Fibroblast of skin of left quadriceps (primary cell): ENCODE measurements around the gene KCP.
A peak's percentile ranks its signal among the peaks of the same experiment; 100 is the strongest.

Experiments used
- DNase-seq, 2 experiments: peaks; one replicate each; pipeline ENCODE4 v3.0.0-alpha.2; 2013; ENCODE audit warnings: low read depth in 2 of 2

The KCP gene

GRCh38 chr7:128887169-128888038, 23.1 kb downstream of the KCP start:
- DNase-seq = no peak

- DNase-seq = no peak
These were observed 23.9 kb downstream of the KCP start for GRCh38 chr7:128886391-128887168.

DNA sequence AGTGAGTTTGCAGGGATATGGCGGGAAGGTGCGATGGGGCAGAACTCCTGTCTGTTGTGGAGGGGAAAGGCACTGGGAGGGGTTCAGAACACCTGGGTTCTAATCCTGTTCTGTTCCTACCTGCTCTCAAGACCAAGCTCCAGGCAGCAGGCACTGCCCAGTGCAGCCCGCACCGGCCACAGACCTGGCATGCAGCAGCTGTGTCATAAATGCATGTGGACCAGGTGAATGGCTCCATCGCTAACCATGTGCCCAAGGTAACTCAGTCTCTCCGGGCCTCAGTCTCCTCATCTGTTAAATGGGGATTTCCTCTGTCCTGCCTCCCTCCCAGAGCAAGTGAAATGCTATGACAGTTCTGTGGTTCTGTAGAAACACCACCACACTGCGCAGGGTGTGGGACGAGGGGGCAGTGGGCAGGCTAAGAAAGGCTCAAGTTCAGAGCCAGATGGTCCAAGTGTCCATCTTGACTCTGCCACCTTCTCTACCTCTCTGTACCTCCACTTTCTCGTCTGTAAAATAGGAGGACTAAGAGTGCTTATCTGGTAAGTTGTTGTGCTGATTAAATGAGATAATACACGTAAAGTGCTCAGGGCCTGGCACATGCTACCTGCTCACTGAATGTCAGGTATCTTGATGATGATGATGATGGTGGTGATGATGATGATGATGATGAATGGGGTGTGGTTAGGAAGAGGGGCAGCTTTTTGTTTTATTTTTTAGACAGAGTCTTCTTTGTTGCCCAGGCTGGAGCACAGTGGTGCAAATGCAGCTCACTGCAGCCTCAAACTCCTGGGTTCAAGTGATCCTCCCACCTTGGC, 24.9 kb downstream of the KCP start:
- no peak for DNase-seq

GRCh38 chr7:128884561-128885369, 25.7 kb downstream of the KCP start:
- DNase-seq = no peak

DNA sequence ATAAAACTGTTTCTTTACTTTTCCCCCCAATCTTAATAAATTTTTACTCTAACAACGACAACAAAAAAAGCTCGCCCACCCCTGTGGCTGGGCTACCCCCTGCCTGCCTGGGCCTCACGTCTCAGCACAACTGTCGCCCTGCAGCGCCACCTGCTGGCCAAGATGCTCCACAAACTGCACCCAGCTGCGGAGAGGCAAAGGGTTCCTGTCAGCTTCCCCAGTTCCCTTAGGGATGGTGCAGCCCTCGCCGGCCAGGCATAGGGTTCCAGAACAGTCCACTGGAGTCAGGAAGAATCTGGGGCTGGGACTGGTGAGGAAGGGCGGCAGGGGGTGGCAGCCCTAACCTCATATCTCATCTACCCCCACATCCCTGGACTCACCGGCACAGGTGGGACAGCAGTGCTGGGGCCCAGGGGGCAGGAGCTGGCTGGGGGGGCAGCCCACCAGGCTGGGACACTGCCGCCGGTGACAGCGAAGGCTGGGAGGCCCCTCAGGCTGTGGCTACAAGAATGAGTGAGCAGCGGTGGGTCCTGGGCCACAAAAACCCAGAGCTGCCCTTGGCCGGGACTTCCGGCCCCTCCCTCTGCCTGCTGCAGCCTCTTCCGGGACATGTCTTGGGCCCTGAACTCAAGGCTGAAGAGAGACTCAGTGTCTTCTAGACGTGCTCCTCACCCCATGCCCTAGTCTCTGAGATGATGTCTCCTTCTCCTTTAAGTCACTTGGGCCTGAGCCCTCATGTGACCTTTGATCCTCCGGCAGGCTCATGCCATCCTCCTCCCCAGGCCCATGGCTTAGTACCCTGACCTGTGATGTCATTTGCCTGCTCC, 26.7 kb downstream of the KCP start:
- peak; percentile 21 to 22 for DNase-seq

- DNase-seq = no peak
These were observed 28.4 kb downstream of the KCP start for GRCh38 chr7:128882134-128882533.

DNA sequence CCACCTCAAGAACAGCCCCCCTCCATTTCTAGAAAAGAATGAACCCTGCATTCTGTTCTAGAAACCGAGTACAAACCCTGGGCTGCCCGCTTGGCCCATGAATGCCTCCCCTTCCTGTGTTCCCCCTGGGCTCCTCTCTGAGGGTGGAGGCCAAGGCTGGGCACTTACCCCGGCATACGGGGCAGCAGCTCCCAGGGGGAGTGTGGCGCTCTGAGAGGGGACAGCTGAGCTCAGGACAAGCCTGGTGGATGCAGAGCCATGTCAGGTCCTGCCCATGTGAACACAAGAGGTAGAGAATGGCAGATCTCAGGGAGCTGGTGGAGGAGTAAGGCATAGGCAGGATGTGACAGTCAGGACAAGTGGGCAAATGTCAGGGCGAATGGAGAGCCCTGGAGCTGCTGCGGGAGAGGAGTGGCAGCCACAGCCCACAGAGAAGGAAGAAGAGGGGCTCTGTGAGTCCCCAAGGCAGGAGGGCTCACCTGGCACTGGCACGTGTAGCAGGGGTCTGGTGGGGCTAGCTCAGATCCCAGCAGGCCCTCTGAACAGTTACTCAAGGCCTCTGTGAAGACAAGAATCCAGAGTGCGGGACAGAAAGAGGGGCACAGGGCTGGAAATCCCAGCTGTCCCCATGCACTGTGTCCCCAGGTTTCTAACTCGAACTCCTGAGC, 28.9 kb downstream of the KCP start:
- DNase-seq = no peak

DNA sequence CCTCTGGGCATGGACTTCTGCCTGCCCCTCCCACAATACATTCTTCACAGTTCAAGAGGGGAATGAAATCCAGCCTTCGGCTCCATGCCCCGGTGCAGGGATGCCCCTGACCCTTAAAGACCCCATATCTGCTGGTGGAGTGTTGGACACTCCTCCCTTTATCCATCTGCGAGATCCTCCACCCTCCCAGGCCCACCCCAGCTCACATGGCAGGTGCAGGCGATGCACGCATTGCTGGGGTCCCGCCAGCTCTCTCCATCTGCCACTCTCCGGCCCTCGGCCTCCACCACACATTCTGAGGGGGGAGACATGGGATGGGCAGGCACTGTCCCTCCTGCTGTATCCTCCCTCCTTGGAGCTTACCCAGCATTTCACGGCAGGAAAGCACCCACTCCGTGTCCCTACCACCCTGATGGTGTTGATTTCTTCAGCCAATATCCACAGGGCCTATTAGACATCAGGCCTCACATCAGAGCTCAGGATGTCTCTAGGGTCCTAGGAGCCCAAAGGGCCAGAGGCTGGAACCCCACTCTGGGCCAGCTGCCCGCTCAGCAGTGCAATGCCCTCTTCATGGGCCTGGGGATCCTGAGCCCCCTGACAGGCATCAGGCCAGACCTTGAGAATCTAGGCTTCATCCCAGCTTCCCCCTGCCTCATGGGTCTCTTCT, 29.6 kb downstream of the KCP start:
- DNase-seq = no peak

DNA sequence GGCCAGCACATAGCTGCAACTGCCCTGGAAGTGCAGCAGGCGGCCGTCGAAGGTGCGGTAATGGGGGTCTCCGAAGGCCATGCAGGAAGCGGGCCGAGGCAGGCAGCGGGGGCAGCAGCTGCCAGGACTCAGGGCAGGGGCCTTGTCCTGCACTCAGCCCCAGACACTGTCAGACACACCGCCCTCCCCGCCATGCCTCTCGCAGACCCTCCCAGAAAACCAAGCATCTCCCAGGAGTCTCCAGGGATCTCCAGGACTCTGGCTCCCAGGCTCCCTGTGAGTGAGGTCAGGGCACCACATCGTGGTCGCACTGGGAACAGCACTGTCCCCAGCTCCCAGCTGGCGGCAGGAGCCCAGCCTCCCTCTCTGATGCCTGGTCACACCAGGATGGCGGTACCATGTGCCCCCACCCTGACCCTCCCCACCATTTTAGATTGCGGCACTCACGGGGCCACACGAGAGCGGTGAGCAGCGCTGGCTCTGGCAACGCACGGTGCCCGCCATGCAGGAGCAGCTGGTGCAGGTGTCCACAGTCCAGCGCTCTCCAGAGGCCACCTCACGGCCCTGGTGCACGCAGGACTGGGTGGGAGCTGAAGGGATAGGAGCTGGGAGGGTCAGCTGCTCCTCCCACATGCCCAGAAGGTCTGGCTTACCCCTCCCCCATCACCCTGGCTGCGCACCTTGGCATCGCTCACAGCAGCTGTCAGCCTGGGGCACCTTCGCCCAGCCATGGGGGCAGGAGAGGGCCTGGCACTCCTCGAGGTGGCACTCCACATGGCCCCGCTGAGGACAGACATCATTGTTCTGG, 30.4 kb downstream of the KCP start:
- peak; percentile 28 to 44 for DNase-seq

DNA sequence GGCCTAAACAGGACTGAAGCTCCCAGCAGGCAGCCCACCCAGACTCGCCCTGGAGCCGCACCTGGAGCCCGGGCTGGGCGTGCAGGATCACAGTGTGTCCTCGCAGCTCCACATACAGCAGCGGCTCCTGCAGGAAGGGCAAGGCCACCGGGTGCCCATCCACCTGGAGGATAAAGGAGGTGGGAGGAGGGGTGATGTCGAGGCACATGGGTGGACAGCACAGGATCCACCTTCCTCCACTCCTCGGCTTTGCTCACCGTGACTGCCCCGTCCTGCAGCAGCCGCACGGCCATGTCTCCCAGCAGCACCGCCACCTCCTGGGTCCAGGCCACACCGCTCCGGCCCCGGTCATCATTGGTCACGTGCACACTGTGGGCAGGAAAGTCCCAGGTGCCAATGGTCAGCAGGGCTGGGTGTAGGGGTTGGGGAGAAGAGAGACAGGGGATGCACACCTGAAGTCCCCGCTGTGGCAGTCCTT, 31.0 kb downstream of the KCP start:
- no peak for DNase-seq

DNA sequence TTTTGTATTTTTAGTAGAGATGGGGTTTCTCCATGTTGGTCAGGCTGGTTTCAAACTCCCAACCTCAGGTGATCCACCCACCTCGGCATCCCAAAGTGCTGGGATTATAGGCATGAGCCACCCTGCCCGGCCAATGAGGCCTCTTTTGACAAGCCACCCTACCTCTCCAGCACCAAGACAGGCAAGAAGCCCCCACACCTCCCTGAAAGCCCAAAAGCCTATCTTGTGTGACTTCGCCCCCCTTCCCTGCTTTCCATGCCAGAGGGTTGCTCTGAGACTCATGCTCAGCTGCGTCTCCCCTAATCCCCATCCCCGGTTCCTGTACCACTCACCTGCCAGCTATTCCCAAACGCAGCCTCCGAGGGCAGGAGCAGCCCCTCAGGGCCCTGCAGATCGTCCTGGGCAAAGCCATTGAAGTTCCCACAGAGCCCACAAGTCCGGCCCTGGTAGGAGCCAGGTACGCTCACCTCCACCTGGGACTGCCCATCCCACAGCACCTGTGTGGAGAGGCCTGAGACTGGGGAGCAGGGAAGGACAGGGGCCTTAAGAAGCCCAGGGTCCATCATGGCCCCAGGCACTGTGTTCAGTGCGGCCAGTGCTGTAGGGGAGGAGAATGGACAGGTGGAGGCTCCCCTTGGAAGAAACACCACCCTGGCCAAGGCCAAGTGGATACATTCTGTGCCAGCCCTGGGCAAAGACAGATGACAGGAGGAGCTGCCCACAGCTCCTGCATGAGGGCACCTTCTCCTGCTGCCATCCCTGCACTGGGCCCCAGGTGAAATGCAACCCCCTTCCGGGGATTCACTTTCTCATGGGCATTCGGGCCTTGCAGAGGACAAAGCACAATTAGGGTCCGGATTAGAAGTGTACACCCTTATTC, 32.0 kb downstream of the KCP start:
- DNase-seq = no peak

- DNase-seq = no peak
These were observed 32.8 kb downstream of the KCP start for GRCh38 chr7:128877756-128878120.

DNA sequence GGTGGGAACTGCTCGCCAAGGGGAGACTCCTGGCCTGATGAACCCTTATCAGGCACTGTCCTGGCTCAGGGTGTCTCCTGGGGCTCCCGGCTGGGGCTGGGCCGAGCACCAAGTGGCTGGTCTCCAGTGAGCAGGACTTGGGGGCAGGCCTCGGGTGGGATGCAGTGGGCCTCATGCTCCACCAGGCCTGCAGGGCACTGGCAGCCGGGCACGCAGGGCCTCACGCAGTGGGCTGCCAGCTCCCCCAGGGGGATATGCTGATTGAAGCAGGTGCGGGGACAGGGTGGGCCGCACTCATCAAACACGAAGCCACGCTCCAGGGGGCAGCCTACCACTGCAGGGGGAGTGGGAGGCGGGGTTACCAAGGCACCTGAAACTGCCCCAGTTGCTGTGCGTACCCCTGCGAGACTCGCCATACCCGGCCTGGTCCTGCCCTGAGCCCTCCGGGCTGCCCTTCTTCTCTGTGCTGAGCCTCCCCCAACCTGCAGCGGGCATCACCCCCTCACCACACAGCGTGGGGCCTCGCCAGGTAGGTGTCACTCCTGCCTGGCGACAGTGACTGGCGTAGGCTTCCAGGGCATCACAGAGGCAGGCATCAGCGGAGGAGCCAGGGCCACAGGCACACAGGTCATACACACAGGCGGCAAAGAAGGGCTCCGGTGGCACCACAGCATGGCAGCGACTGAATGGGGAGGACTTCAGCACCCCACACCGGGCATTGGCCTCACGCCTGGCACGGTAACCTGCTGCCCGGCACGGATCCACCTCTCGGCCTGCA, 33.3 kb downstream of the KCP start:
- DNase-seq = no peak

- DNase-seq = no peak
These were observed 33.9 kb downstream of the KCP start for GRCh38 chr7:128876586-128876977.

DNA sequence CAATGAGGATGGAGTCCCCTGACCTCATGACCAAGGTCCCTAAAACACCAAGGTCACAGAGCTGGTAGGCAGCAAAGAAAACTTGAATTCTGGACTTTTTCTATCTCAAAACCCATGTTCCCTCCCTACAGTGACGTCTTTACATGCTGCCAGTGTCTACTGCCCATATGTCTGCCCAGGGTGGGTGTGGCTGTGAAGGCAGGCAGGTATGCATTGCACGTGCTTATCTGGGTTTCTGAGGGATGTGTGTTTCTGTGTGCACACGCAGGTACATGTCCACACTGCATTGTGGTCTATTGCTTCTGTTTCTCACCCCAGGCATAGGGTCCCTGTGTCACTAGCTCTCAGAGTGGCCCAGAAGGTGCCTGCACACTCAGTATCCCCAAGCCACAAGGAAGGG, 34.4 kb downstream of the KCP start:
- no peak for DNase-seq

- no peak for DNase-seq
These were observed 35.0 kb downstream of the KCP start for GRCh38 chr7:128875523-128875948.
